Heart left ventricle (tissue), 13 donors: ENCODE results near the gene CA5B.

Experiments used
- POLR2A ChIP-seq, 2 donors: fragments of 450-650 bp; IDR thresholded peaks; one replicate each; pipeline ENCODE4 v1.6.1; 2017; ENCODE audit warnings: antibody characterized with exemption in 2 of 2, mild to moderate bottlenecking in 2 of 2, moderate library complexity in 2 of 2
- TF ChIP-seq, protein P1 (sequence below), 12 donors: fragments of 200-600 bp; sonication (generic) in 4 of 12; IDR thresholded peaks; one replicate each; pipeline versions ENCODE4 v1.5.0 to v1.8.0; 2018 to 2022; ENCODE audit warnings: antibody characterized with exemption in 12 of 12, mild to moderate bottlenecking in 5 of 12
- donor health status: ischemic (EF 13 %, LVEDD 7.1; RV severe dilation, severe dysfunction).
- donor health status: DM: no; HTN: yes; CAD: no.
- donor health status: DM: no; HTN: no; CAD: no.
- donor health status: ischemic (EF 25% LVEDD 6.9; RV normal size, moderate dysfunction).
- donor health status: ischemic (EF 25% LVEDD 5.7; RV mildly dilated, moderate dysfunction).
- donor health status: ischemic (EF 35%, LVEDD 5.7; RV mildly dilated, moderate dysfunction).
- donor health status: nonischemic (EF 11% LVEDD 7.7; RV severe dilation, severe dysfunction).
- donor health status: DM: yes; HTN: yes; CAD: no.
- donor health status: PGD.
- donor health status: ischemic (EF 29% LVEDD 5.4; RV normal size, mild dysfunction).
- donor health status: nonischemic (EF 23%, LVEDD 6.1; RV moderate dilation, normal function).

GRCh38 chrX:15747626-15748173, 9.6 kb downstream of the CA5B start:
- TF ChIP-seq, protein P1, sequence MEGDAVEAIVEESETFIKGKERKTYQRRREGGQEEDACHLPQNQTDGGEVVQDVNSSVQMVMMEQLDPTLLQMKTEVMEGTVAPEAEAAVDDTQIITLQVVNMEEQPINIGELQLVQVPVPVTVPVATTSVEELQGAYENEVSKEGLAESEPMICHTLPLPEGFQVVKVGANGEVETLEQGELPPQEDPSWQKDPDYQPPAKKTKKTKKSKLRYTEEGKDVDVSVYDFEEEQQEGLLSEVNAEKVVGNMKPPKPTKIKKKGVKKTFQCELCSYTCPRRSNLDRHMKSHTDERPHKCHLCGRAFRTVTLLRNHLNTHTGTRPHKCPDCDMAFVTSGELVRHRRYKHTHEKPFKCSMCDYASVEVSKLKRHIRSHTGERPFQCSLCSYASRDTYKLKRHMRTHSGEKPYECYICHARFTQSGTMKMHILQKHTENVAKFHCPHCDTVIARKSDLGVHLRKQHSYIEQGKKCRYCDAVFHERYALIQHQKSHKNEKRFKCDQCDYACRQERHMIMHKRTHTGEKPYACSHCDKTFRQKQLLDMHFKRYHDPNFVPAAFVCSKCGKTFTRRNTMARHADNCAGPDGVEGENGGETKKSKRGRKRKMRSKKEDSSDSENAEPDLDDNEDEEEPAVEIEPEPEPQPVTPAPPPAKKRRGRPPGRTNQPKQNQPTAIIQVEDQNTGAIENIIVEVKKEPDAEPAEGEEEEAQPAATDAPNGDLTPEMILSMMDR (IDR thresholded peaks at IDR 0.05), result no peak
- TF ChIP-seq POLR2A (IDR thresholded peaks at IDR 0.05), result no peak
